Suprapubic skin (tissue), 4 donors: ENCODE results near the gene HJV. TPM values are rescaled to one million over a fixed set of nuclear protein-coding genes. Genes with fewer than 3 reads are reported as not detected.
"Not testable (repeated sequence)": the region's sequence is repeated elsewhere in the genome, so short reads cannot be mapped to it uniquely, and the experiment has no call there.

ENCODE experiments used
- DNase-seq, 2 donors: peaks; one replicate each; pipeline ENCODE4 v3.0.0-alpha.2; 2019; ENCODE audit warnings: low spot score in 2 of 2
- H3K27ac ChIP-seq: fragments of 200-600 bp; sonication (generic); one replicate; pipeline ENCODE4 v1.5.1; 2019
- H3K27me3 ChIP-seq: fragments of 200-600 bp; sonication (generic); one replicate; pipeline ENCODE4 v1.5.1; 2019
- H3K36me3 ChIP-seq: fragments of 200-600 bp; sonication (generic); one replicate; pipeline ENCODE4 v1.5.1; 2019
- H3K4me1 ChIP-seq: fragments of 200-600 bp; sonication (generic); one replicate; pipeline ENCODE4 v1.5.1; 2019
- H3K4me3 ChIP-seq: fragments of 200-600 bp; sonication (generic); one replicate; pipeline ENCODE4 v1.5.1; 2019; ENCODE audit warnings: mild to moderate bottlenecking
- H3K9me3 ChIP-seq: fragments of 200-600 bp; sonication (generic); one replicate; pipeline ENCODE4 v1.5.1; 2019
- CTCF ChIP-seq, 2 donors: fragments of 200-600 bp in 1 of 2; fragments of 450-650 bp in 1 of 2; sonication (generic) in 1 of 2; IDR thresholded peaks; one replicate each; pipeline ENCODE4 v1.5.1; 2016 to 2019; ENCODE audit warnings: antibody characterized with exemption in 2 of 2, mild to moderate bottlenecking in 1 of 2, moderate library complexity in 1 of 2
- EP300 ChIP-seq: sonication (generic); formaldehyde crosslinking; IDR thresholded peaks from one replicate; pipeline ENCODE4 v1.6.1; 2017; ENCODE audit warnings: antibody characterized with exemption
- POLR2A ChIP-seq, 2 donors: fragments of 450-650 bp; IDR thresholded peaks; one replicate each; pipeline ENCODE4 v1.6.1; 2017; ENCODE audit warnings: antibody characterized with exemption in 2 of 2, mild to moderate bottlenecking in 2 of 2, moderate library complexity in 2 of 2
- POLR2AphosphoS5 ChIP-seq, 3 donors: sonication (generic); formaldehyde crosslinking; IDR thresholded peaks; one replicate each; pipeline ENCODE4 v1.6.1; 2017; ENCODE audit warnings: antibody characterized with exemption in 3 of 3
- WGBS: methylation state at CpG from one replicate; pipeline ENCODE4 v1.1.5; 2018; 5-methylcytosine and 5-hydroxymethylcytosine counted together
- total RNA-seq, 4 donors: library from RNA; depleted of rRNA; stranded (reverse); fragments of >200 nt; gene quantifications; one replicate each; pipeline ENCODE4 v1.1.0, GENCODE V29; 2016

HJV gene
- total RNA-seq: not detected

- H3K27ac ChIP-seq: no peak within 1 kb of the TSS
- no peak within 1 kb of the TSS for H3K4me3 ChIP-seq
- H3K27me3 ChIP-seq: peaks cover 30% of the 10 kb centered on the region
- DNase-seq: peak in 1 of 2 donors; percentile 50
- no peaks in the 10 kb centered on the region for H3K36me3 ChIP-seq
- 76% methylated on average over 5 of the region's 5 CpGs for WGBS
- H3K4me1 ChIP-seq: peaks cover 9% of the 10 kb centered on the region
- TF ChIP-seq CTCF (IDR thresholded peaks at IDR 0.05) (no peak), EP300 (no peak), POLR2A (IDR thresholded peaks at IDR 0.05) (no peak), POLR2AphosphoS5 (IDR thresholded peaks at IDR 0.05) (no peak)
- no peaks in the 10 kb centered on the region for H3K9me3 ChIP-seq
These were observed at the start of gene HJV for GRCh38 chr1:146021622-146022402. Gene HJV (minus strand): TSS chr1:146021735. CDS start chr1:146020231, 1,504 bp downstream.

GRCh38 chr1:146059148-146059547, 37.6 kb upstream of the HJV start:
- DNase-seq, H3K9me3 ChIP-seq, H3K27me3 ChIP-seq, H3K4me1 ChIP-seq, H3K27ac ChIP-seq, H3K36me3 ChIP-seq, H3K4me3 ChIP-seq: not testable (repeated sequence)
- WGBS: 70% methylated on average over 3 of the region's 5 CpGs

- not testable (repeated sequence) for H3K27me3 ChIP-seq, H3K36me3 ChIP-seq, H3K9me3 ChIP-seq
- peak overlapping the region; percentile 46 for H3K4me3 ChIP-seq
- TF ChIP-seq POLR2AphosphoS5 (IDR thresholded peaks at IDR 0.05) (peak in 1 of 3 donors; percentile 55), POLR2A (IDR thresholded peaks at IDR 0.05) (peak; percentile 43 to 54)
- 4% methylated on average over 38 of the region's 47 CpGs for WGBS
- H3K4me1 ChIP-seq: peaks cover 10% of the 10 kb centered on the region
- H3K27ac ChIP-seq: peak overlapping the region; percentile 90
- DNase-seq: peak; percentile 90
These were observed 30.5 kb upstream of the HJV start for GRCh38 chr1:146051852-146052676.

GRCh38 chr1:146051452-146051851, 29.9 kb upstream of the HJV start:
- WGBS: 54% methylated on average over 14 of the region's 15 CpGs
- Histone ChIP-seq H3K27me3 (no peaks in the 10 kb centered on the region), H3K4me1 (peaks cover 10% of the 10 kb centered on the region), H3K9me3 (no peaks in the 10 kb centered on the region), H3K4me3 (peak overlapping the region; percentile 46), H3K27ac (peak overlapping the region; percentile 90), H3K36me3 (no peaks in the 10 kb centered on the region)
- DNase-seq: peak in 1 of 2 donors; percentile 62
- no peak for TF ChIP-seq POLR2AphosphoS5 (IDR thresholded peaks at IDR 0.05)
- no peak for TF ChIP-seq CTCF (IDR thresholded peaks at IDR 0.05)
- TF ChIP-seq POLR2A (IDR thresholded peaks at IDR 0.05): no peak
- no peak for TF ChIP-seq EP300

GRCh38 chr1:146050652-146050963, 29.1 kb upstream of the HJV start:
- 70% methylated on average over 3 of the region's 3 CpGs for WGBS
- not testable (repeated sequence) for DNase-seq, H3K36me3 ChIP-seq, H3K27ac ChIP-seq, H3K9me3 ChIP-seq, H3K27me3 ChIP-seq, H3K4me3 ChIP-seq
- H3K4me1 ChIP-seq: peaks cover 10% of the 10 kb centered on the region

GRCh38 chr1:146049866-146050651, 28.5 kb upstream of the HJV start:
- peak in 1 of 2 donors; percentile 63 for DNase-seq
- H3K4me3 ChIP-seq, H3K27me3 ChIP-seq, H3K9me3 ChIP-seq, H3K36me3 ChIP-seq, H3K27ac ChIP-seq: not testable (repeated sequence)
- WGBS: 91% methylated on average over 12 of the region's 12 CpGs
- H3K4me1 ChIP-seq: peaks cover 10% of the 10 kb centered on the region

- Histone ChIP-seq H3K4me1 (peaks cover 10% of the 10 kb centered on the region), H3K27ac (no peak overlapping the region), H3K4me3 (no peak overlapping the region), H3K36me3 (no peaks in the 10 kb centered on the region), H3K27me3 (no peaks in the 10 kb centered on the region), H3K9me3 (no peaks in the 10 kb centered on the region)
- 81% methylated on average over 27 of the region's 27 CpGs for WGBS
- DNase-seq: peak in 1 of 2 donors; percentile 71
- TF ChIP-seq EP300 (no peak), CTCF (IDR thresholded peaks at IDR 0.05) (no peak), POLR2AphosphoS5 (IDR thresholded peaks at IDR 0.05) (no peak), POLR2A (IDR thresholded peaks at IDR 0.05) (no peak)
These were observed 27.9 kb upstream of the HJV start for GRCh38 chr1:146049436-146049835.

GRCh38 chr1:146048514-146049115, 27.1 kb upstream of the HJV start:
- WGBS: 77% methylated on average over 8 of the region's 8 CpGs
- not testable (repeated sequence) for DNase-seq, H3K9me3 ChIP-seq, H3K36me3 ChIP-seq, H3K27me3 ChIP-seq, H3K4me3 ChIP-seq, H3K27ac ChIP-seq
- peaks cover 10% of the 10 kb centered on the region for H3K4me1 ChIP-seq
